ENCODE results near the gene MGAT4B.

DNA sequence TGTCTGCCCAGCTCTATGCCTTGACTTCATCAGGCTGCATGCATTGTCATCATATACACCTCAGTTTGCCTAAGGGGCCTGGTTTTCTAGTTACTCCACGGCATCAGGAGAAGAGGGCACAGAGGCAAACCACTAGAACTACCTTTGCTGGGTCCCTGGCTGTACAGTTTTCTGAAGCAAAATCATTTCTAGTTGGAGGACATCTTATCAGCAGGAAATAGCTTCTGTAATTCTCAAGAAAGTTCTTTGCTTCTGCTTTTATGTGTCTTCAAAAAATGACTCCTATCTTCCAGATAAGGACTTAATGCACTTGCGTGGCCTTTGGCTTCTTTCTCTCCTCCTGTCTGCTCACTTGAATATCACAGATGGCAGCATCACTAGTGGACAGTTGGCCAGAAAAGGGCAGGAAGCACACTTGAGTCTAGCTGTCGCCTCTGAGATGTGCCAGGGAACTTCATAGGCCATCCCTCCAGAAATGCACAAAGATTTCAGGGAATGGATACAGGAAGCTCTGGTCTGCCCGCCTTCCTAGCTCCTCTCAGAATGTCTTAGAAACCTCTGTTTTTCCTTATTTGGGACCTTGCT is 35.3 kb downstream of the MGAT4B start:
- TF ChIP-seq, protein P1, sequence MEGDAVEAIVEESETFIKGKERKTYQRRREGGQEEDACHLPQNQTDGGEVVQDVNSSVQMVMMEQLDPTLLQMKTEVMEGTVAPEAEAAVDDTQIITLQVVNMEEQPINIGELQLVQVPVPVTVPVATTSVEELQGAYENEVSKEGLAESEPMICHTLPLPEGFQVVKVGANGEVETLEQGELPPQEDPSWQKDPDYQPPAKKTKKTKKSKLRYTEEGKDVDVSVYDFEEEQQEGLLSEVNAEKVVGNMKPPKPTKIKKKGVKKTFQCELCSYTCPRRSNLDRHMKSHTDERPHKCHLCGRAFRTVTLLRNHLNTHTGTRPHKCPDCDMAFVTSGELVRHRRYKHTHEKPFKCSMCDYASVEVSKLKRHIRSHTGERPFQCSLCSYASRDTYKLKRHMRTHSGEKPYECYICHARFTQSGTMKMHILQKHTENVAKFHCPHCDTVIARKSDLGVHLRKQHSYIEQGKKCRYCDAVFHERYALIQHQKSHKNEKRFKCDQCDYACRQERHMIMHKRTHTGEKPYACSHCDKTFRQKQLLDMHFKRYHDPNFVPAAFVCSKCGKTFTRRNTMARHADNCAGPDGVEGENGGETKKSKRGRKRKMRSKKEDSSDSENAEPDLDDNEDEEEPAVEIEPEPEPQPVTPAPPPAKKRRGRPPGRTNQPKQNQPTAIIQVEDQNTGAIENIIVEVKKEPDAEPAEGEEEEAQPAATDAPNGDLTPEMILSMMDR (IDR thresholded peaks at IDR 0.05): no peak
- no peak for TF ChIP-seq POLR2A (IDR thresholded peaks at IDR 0.05)
